HEK293 (cell line): ENCODE results near the gene VPS50.

ENCODE experiments used
- CTCF ChIA-PET: fragments of 350-600 bp; formaldehyde crosslinking; extraction: SDS; loops from one replicate; lab custom pipeline; 2021; ENCODE audit warnings: antibody characterized with exemption; lab: Yijun Ruan, JAX
- POLR2A ChIA-PET: fragments of 300-600 bp; formaldehyde crosslinking; extraction: SDS; loops from one replicate; lab custom pipeline; 2020; ENCODE audit warnings: antibody characterized with exemption, inconsistent platforms; lab: Yijun Ruan, JAX
- H3K27ac ChIP-seq: fragments of 200-500 bp; sonication (Bioruptor generic); 2 replicates; pipeline ENCODE4 v1.5.1; 2014; ENCODE audit warnings: low read depth, low read length, control low read depth, inconsistent platforms; ENCODE audit errors: extremely low read depth
- H3K36me3 ChIP-seq, 2 experiments: fragments of 200-500 bp in 1 of 2; sonication (Bioruptor generic) in 1 of 2; 1 replicate in 1 of 2; 2 replicates in 1 of 2; pipeline ENCODE4 v1.5.1; 2014 to 2017; ENCODE audit warnings: inconsistent platforms in 2 of 2, low read length in 2 of 2; ENCODE audit not compliant: control insufficient read depth in 2 of 2, insufficient read depth in 1 of 2
- H3K4me1 ChIP-seq: fragments of 200-500 bp; sonication (Bioruptor generic); 2 replicates; pipeline ENCODE4 v1.5.1; 2014; ENCODE audit warnings: mild to moderate bottlenecking, low read length, inconsistent platforms; ENCODE audit not compliant: control insufficient read depth, insufficient read depth
- H3K4me3 ChIP-seq: 2 replicates; pipeline ENCODE4 v1.5.1; 2011; ENCODE audit warnings: low read depth, mild to moderate bottlenecking, control low read depth, low read length, moderate library complexity
- H3K9me3 ChIP-seq: fragments of 200-500 bp; sonication (Bioruptor generic); 2 replicates; pipeline ENCODE4 v1.5.1; 2014; ENCODE audit warnings: low read depth, low read length, inconsistent platforms; ENCODE audit not compliant: control insufficient read depth, insufficient read depth
- KLF1 ChIP-seq: fragments of 450-650 bp; formaldehyde crosslinking; IDR thresholded peaks from 2 replicates; pipeline ENCODE4 v1.5.1; 2016; ENCODE audit warnings: missing biosample characterization, missing genetic modification characterization
- KLF8 ChIP-seq: fragments of 450-650 bp; formaldehyde crosslinking; IDR thresholded peaks from 2 replicates; pipeline ENCODE4 v1.5.1; 2016; ENCODE audit warnings: missing biosample characterization, missing genetic modification characterization
- PRDM1 ChIP-seq: fragments of 450-650 bp; formaldehyde crosslinking; IDR thresholded peaks from 2 replicates; pipeline ENCODE4; 2016; ENCODE audit warnings: missing biosample characterization, missing genetic modification characterization
- SP3 ChIP-seq: fragments of 450-650 bp; formaldehyde crosslinking; IDR thresholded peaks from 2 replicates; pipeline ENCODE4 v1.5.1; 2016; ENCODE audit warnings: missing biosample characterization, missing genetic modification characterization
- ZBTB17 ChIP-seq: fragments of 450-650 bp; formaldehyde crosslinking; IDR thresholded peaks from 2 replicates; pipeline ENCODE4 v1.5.1; 2016; ENCODE audit warnings: missing biosample characterization, missing genetic modification characterization
- ZFP37 ChIP-seq: fragments of 450-650 bp; formaldehyde crosslinking; IDR thresholded peaks from 2 replicates; pipeline ENCODE4 v1.5.1; 2016; ENCODE audit warnings: missing biosample characterization, missing genetic modification characterization
- ZNF112 ChIP-seq: fragments of 450-650 bp; formaldehyde crosslinking; IDR thresholded peaks from 2 replicates; pipeline ENCODE4 v1.5.0; 2017; ENCODE audit warnings: missing biosample characterization, missing genetic modification characterization
- ZNF19 ChIP-seq: fragments of 450-650 bp; formaldehyde crosslinking; IDR thresholded peaks from 2 replicates; pipeline ENCODE4; 2016; ENCODE audit warnings: missing biosample characterization, missing genetic modification characterization, low read depth
- ZNF211 ChIP-seq: fragments of 450-650 bp; formaldehyde crosslinking; IDR thresholded peaks from 2 replicates; pipeline ENCODE4 v1.5.1; 2016; ENCODE audit warnings: low read depth, missing biosample characterization, missing genetic modification characterization
- ZNF24 ChIP-seq: fragments of 450-650 bp; formaldehyde crosslinking; IDR thresholded peaks from 2 replicates; pipeline ENCODE4 v1.5.1; 2016; ENCODE audit warnings: missing biosample characterization, missing genetic modification characterization
- ZNF266 ChIP-seq: fragments of 450-650 bp; formaldehyde crosslinking; IDR thresholded peaks from 2 replicates; pipeline ENCODE4 v1.5.1; 2016; ENCODE audit warnings: missing biosample characterization, missing genetic modification characterization, low read depth
- ZNF416 ChIP-seq: fragments of 450-650 bp; formaldehyde crosslinking; IDR thresholded peaks from 2 replicates; pipeline ENCODE4 v1.5.1; 2016; ENCODE audit warnings: missing biosample characterization, missing genetic modification characterization
- ZNF473 ChIP-seq: fragments of 450-650 bp; formaldehyde crosslinking; IDR thresholded peaks from 2 replicates; pipeline ENCODE4 v1.5.1; 2017; ENCODE audit warnings: missing biosample characterization, missing genetic modification characterization
- ZNF521 ChIP-seq: fragments of 450-650 bp; formaldehyde crosslinking; IDR thresholded peaks from 2 replicates; pipeline ENCODE4 v1.5.1; 2017; ENCODE audit warnings: missing biosample characterization, mild to moderate bottlenecking, missing genetic modification characterization
- ZNF530 ChIP-seq: fragments of 450-650 bp; formaldehyde crosslinking; IDR thresholded peaks from 2 replicates; pipeline ENCODE4 v1.5.1; 2016; ENCODE audit warnings: low read depth, missing biosample characterization, missing genetic modification characterization
- ZNF571 ChIP-seq: fragments of 450-650 bp; formaldehyde crosslinking; IDR thresholded peaks from 2 replicates; pipeline ENCODE4 v1.5.0; 2017; ENCODE audit warnings: missing biosample characterization, missing genetic modification characterization
- ZNF610 ChIP-seq: fragments of 450-650 bp; formaldehyde crosslinking; IDR thresholded peaks from 2 replicates; pipeline ENCODE4 v1.5.1; 2016; ENCODE audit warnings: missing biosample characterization, missing genetic modification characterization, borderline replicate concordance
- ZNF654 ChIP-seq: fragments of 450-650 bp; formaldehyde crosslinking; IDR thresholded peaks from 2 replicates; pipeline ENCODE4 v1.5.1; 2016; ENCODE audit warnings: low read depth, missing biosample characterization, missing genetic modification characterization
- ZNF670 ChIP-seq: fragments of 450-650 bp; formaldehyde crosslinking; IDR thresholded peaks from 2 replicates; pipeline ENCODE4 v1.5.1; 2016; ENCODE audit warnings: missing biosample characterization, missing genetic modification characterization, low read depth
- ZNF677 ChIP-seq: fragments of 450-650 bp; IDR thresholded peaks from 2 replicates; pipeline ENCODE4 v1.5.0; 2018; ENCODE audit warnings: missing biosample characterization, mild to moderate bottlenecking, missing genetic modification characterization, moderate library complexity
- ZNF830 ChIP-seq: fragments of 450-650 bp; IDR thresholded peaks from 2 replicates; pipeline ENCODE4 v1.5.0; 2018; ENCODE audit warnings: missing biosample characterization, missing genetic modification characterization, low read depth, mild to moderate bottlenecking, moderate library complexity
- ZNF843 ChIP-seq: fragments of 450-650 bp; formaldehyde crosslinking; IDR thresholded peaks from 2 replicates; pipeline ENCODE4 v1.5.1; 2016; ENCODE audit warnings: missing biosample characterization, missing genetic modification characterization
- TF ChIP-seq, protein P1 (sequence below): fragments of 450-650 bp; formaldehyde crosslinking; IDR thresholded peaks from 2 replicates; pipeline ENCODE4 v1.5.1; 2017; ENCODE audit warnings: missing biosample characterization, missing genetic modification characterization
- TF ChIP-seq, protein P2 (sequence below): fragments of 450-650 bp; formaldehyde crosslinking; IDR thresholded peaks from 2 replicates; pipeline ENCODE4 v1.5.1; 2016; ENCODE audit warnings: missing biosample characterization, missing genetic modification characterization
- TF ChIP-seq, protein P3 (sequence below): fragments of 450-650 bp; formaldehyde crosslinking; IDR thresholded peaks from 2 replicates; pipeline ENCODE4 v1.5.1; 2016; ENCODE audit warnings: missing biosample characterization, missing genetic modification characterization
- TF ChIP-seq, protein P4 (sequence below): fragments of 450-650 bp; formaldehyde crosslinking; IDR thresholded peaks from 2 replicates; pipeline ENCODE4 v1.5.1; 2016; ENCODE audit warnings: missing biosample characterization, missing genetic modification characterization
- TF ChIP-seq, protein P5 (sequence below): fragments of 450-650 bp; formaldehyde crosslinking; IDR thresholded peaks from 2 replicates; pipeline ENCODE4 v1.5.1; 2016; ENCODE audit warnings: missing biosample characterization, missing genetic modification characterization

Gene VPS50

DNA sequence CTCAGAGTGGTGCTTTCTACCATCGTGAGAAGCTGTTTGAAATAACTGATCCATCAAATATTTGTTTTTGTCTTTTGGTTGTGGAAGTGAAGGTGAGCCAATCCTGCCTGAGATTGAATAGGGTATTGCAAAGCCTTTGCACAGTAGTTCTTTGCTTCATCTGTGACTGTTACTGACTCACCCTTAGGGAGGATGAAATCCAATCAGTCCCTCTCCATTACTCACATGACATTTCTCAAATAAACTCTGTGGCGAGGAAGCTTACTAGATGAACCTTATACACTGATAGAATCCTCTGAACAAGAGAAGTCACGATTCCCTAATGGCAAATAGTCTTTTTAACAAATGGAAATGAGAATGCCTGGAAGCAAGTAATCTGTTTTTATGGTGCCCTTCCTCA is 37.8 kb upstream of the VPS50 start:
- CTCF ChIA-PET = interaction anchor here (0.6 kb wide), 1 partner anchor 31 kb away, joined by 3 read pairs; no protein-coding TSS in a partner anchor
- no peaks in the 10 kb centered on the region for H3K4me1 ChIP-seq
- H3K9me3 ChIP-seq = no peaks in the 10 kb centered on the region
- H3K36me3 ChIP-seq = no peaks in the 10 kb centered on the region
- no peak for TF ChIP-seq ZNF521 (tag by site-specific recombination)
- no peak for TF ChIP-seq ZNF830 (tag by site-specific recombination)
- TF ChIP-seq ZNF416 (tag by site-specific recombination) = no peak
- no peak for TF ChIP-seq ZNF571
- no peak for TF ChIP-seq ZNF670
- TF ChIP-seq ZNF530 (tag by site-specific recombination) = no peak
- no peak for TF ChIP-seq ZNF654 (tag by site-specific recombination)
- TF ChIP-seq ZNF112 (tag by site-specific recombination) = no peak
- no peak for TF ChIP-seq ZNF843
- no peak for TF ChIP-seq ZNF24 (tag by site-specific recombination)
- TF ChIP-seq ZFP37 (tag by site-specific recombination) = no peak
- TF ChIP-seq, protein P1, sequence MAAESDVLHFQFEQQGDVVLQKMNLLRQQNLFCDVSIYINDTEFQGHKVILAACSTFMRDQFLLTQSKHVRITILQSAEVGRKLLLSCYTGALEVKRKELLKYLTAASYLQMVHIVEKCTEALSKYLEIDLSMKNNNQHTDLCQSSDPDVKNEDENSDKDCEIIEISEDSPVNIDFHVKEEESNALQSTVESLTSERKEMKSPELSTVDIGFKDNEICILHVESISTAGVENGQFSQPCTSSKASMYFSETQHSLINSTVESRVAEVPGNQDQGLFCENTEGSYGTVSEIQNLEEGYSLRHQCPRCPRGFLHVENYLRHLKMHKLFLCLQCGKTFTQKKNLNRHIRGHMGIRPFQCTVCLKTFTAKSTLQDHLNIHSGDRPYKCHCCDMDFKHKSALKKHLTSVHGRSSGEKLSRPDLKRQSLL (tag by site-specific recombination) = no peak
- no peak for TF ChIP-seq ZNF19 (tag by site-specific recombination)
- no peak for TF ChIP-seq ZNF473 (tag by site-specific recombination)
- TF ChIP-seq ZNF610 (tag by site-specific recombination) = no peak
- TF ChIP-seq, protein P2, sequence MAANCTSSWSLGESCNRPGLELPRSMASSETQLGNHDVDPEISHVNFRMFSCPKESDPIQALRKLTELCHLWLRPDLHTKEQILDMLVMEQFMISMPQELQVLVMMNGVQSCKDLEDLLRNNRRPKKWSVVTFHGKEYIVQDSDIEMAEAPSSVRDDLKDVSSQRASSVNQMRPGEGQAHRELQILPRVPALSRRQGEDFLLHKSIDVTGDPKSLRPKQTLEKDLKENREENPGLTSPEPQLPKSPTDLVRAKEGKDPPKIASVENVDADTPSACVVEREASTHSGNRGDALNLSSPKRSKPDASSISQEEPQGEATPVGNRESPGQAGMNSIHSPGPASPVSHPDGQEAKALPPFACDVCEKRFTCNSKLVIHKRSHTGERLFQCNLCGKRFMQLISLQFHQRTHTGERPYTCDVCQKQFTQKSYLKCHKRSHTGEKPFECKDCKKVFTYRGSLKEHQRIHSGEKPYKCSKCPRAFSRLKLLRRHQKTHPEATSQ (tag by site-specific recombination) = no peak
- TF ChIP-seq, protein P3, sequence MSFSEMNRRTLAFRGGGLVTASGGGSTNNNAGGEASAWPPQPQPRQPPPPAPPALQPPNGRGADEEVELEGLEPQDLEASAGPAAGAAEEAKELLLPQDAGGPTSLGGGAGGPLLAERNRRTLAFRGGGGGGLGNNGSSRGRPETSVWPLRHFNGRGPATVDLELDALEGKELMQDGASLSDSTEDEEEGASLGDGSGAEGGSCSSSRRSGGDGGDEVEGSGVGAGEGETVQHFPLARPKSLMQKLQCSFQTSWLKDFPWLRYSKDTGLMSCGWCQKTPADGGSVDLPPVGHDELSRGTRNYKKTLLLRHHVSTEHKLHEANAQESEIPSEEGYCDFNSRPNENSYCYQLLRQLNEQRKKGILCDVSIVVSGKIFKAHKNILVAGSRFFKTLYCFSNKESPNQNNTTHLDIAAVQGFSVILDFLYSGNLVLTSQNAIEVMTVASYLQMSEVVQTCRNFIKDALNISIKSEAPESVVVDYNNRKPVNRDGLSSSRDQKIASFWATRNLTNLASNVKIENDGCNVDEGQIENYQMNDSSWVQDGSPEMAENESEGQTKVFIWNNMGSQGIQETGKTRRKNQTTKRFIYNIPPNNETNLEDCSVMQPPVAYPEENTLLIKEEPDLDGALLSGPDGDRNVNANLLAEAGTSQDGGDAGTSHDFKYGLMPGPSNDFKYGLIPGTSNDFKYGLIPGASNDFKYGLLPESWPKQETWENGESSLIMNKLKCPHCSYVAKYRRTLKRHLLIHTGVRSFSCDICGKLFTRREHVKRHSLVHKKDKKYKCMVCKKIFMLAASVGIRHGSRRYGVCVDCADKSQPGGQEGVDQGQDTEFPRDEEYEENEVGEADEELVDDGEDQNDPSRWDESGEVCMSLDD (tag by site-specific recombination) = no peak
- no peak for TF ChIP-seq ZNF211 (tag by site-specific recombination)
- TF ChIP-seq ZNF677 (tag by site-specific recombination) = no peak
- no peak for TF ChIP-seq ZBTB17 (tag by site-specific recombination)
- H3K4me3 ChIP-seq = no peak overlapping the region
- no peak overlapping the region for H3K27ac ChIP-seq
- POLR2A ChIA-PET = no interaction called here

DNA sequence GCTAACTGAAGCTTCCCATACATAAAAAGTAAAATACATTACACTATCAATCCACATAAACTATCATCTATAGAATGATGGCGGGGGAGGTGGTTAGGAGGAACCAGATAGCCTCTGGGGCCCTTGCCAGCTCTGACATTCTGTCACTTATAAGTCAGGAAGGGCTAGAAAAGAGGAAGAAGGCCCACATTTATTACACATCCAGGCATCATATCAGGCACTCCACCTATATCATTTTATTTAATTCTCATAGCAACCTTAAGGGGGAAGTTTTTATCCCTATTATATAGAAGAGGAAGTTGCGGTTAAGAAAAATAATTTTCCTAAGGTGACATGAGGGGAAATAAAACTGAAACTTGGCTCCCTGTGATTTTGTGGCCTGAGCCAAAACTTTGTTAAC is 35.8 kb upstream of the VPS50 start:
- H3K36me3 ChIP-seq = no peaks in the 10 kb centered on the region
- POLR2A ChIA-PET = no interaction called here
- H3K4me3 ChIP-seq = no peak overlapping the region
- CTCF ChIA-PET = no interaction called here
- H3K4me1 ChIP-seq = no peaks in the 10 kb centered on the region
- no peak overlapping the region for H3K27ac ChIP-seq
- H3K9me3 ChIP-seq = no peaks in the 10 kb centered on the region
- TF ChIP-seq, protein P4, sequence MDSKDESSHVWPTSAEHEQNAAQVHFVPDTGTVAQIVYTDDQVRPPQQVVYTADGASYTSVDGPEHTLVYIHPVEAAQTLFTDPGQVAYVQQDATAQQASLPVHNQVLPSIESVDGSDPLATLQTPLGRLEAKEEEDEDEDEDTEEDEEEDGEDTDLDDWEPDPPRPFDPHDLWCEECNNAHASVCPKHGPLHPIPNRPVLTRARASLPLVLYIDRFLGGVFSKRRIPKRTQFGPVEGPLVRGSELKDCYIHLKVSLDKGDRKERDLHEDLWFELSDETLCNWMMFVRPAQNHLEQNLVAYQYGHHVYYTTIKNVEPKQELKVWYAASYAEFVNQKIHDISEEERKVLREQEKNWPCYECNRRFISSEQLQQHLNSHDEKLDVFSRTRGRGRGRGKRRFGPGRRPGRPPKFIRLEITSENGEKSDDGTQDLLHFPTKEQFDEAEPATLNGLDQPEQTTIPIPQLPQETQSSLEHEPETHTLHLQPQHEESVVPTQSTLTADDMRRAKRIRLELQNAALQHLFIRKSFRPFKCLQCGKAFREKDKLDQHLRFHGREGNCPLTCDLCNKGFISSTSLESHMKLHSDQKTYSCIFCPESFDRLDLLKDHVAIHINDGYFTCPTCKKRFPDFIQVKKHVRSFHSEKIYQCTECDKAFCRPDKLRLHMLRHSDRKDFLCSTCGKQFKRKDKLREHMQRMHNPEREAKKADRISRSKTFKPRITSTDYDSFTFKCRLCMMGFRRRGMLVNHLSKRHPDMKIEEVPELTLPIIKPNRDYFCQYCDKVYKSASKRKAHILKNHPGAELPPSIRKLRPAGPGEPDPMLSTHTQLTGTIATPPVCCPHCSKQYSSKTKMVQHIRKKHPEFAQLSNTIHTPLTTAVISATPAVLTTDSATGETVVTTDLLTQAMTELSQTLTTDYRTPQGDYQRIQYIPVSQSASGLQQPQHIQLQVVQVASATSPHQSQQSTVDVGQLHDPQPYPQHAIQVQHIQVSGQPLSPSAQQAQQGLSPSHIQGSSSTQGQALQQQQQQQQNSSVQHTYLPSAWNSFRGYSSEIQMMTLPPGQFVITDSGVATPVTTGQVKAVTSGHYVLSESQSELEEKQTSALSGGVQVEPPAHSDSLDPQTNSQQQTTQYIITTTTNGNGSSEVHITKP (tag by site-specific recombination) = no peak
- no peak for TF ChIP-seq PRDM1 (tag by site-specific recombination)
- TF ChIP-seq, protein P5, sequence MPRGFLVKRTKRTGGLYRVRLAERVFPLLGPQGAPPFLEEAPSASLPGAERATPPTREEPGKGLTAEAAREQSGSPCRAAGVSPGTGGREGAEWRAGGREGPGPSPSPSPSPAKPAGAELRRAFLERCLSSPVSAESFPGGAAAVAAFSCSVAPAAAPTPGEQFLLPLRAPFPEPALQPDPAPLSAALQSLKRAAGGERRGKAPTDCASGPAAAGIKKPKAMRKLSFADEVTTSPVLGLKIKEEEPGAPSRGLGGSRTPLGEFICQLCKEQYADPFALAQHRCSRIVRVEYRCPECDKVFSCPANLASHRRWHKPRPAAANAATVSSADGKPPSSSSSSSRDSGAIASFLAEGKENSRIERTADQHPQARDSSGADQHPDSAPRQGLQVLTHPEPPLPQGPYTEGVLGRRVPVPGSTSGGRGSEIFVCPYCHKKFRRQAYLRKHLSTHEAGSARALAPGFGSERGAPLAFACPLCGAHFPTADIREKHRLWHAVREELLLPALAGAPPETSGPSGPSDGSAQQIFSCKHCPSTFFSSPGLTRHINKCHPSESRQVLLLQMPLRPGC = no peak
- TF ChIP-seq ZNF266 (tag by site-specific recombination) = no peak
- no peak for TF ChIP-seq KLF8
- no peak for TF ChIP-seq KLF1 (tag by site-specific recombination)
- TF ChIP-seq ZNF830 (tag by site-specific recombination) = no peak
- no peak for TF ChIP-seq SP3 (tag by site-specific recombination)
- TF ChIP-seq ZNF677 (tag by site-specific recombination) = no peak
